ENCODE data around the gene DGCR6.
"Not testable (repeated sequence)": the region's sequence is repeated elsewhere in the genome, so short reads cannot be mapped to it uniquely, and the experiment has no call there.

The DGCR6 gene

GRCh38 chr22:18959741-18960140, 53.6 kb downstream of the DGCR6 start:
- DNase-seq (ENCODE audit: low read depth in 1 of 2, low spot score in 1 of 2) = not testable (repeated sequence)

- DNase-seq (ENCODE audit: low read depth in 1 of 2, low spot score in 1 of 2) = not testable (repeated sequence)
Measured at GRCh38 chr22:18960166-18960820, 54.2 kb downstream of the DGCR6 start.

- not testable (repeated sequence) for DNase-seq (ENCODE audit: low read depth in 1 of 2, low spot score in 1 of 2)
Measured at GRCh38 chr22:18961201-18961600, 55.1 kb downstream of the DGCR6 start.

Measured in activated CD4-positive, alpha-beta T cell treated with anti-CD3 and anti-CD28 coated beads, Interleukin-2, amount 50 U/mL, for 24 hours (primary cell).